Measurements from ENCODE around the gene ACSM6. TPM values are rescaled to one million over a fixed set of nuclear protein-coding genes. Genes with fewer than 3 reads are reported as not detected.

The ACSM6 gene
- total RNA-seq, 1 experiment from 2014 or later = not detected

GRCh38 chr10:95170790-95171189 lies 23.2 kb upstream of the ACSM6 start:
- ChIA-PET POLR2A (ENCODE audit: low non-redundant PET) (no interaction called here), CTCF (no interaction called here)
- BruUV-seq (replicated peaks) = no TSS peak
- no peaks in the 10 kb centered on the region for H3K36me3 ChIP-seq (ENCODE audit: insufficient read depth, low read length, poor library complexity, severe bottlenecking)
- H3K4me1 ChIP-seq (ENCODE audit: insufficient read depth, low read length, poor library complexity, severe bottlenecking) = no peaks in the 10 kb centered on the region
- no peaks in the 10 kb centered on the region for H3K9me3 ChIP-seq (ENCODE audit: low read depth, low read length, poor library complexity, severe bottlenecking)
- H3K27ac ChIP-seq (ENCODE audit: low read depth, low read length, poor library complexity, severe bottlenecking) = no peak overlapping the region
- DNase-seq (ENCODE audit: low spot score) = no peak
- H3K4me3 ChIP-seq (ENCODE audit: low read depth, low read length, poor library complexity, severe bottlenecking) = no peak overlapping the region
- H3K27me3 ChIP-seq (replicated peaks; ENCODE audit: insufficient read depth, low read depth, low read length, poor library complexity) = no peaks in the 10 kb centered on the region
- TF ChIP-seq EZH2 (IDR thresholded peaks at IDR 0.05; ENCODE audit: borderline replicate concordance, low read depth, low read length, poor library complexity, severe bottlenecking) = no peak
- no peak for TF ChIP-seq CTCF (conservative IDR thresholded peaks at IDR 0.05; ENCODE audit: low read depth, low read length)
- intact Hi-C loops (cut with micrococcal nuclease; ENCODE audit: unreplicated experiment) = no loop called here

GRCh38 chr10:95171336-95171735 lies 22.7 kb upstream of the ACSM6 start:
- no peak for TF ChIP-seq CTCF (conservative IDR thresholded peaks at IDR 0.05; ENCODE audit: low read depth, low read length)
- no peak for TF ChIP-seq EZH2 (IDR thresholded peaks at IDR 0.05; ENCODE audit: borderline replicate concordance, low read depth, low read length, poor library complexity, severe bottlenecking)
- no TSS peak for BruUV-seq (replicated peaks)
- no peaks in the 10 kb centered on the region for H3K36me3 ChIP-seq (ENCODE audit: insufficient read depth, low read length, poor library complexity, severe bottlenecking)
- H3K9me3 ChIP-seq (ENCODE audit: low read depth, low read length, poor library complexity, severe bottlenecking) = no peaks in the 10 kb centered on the region
- no peaks in the 10 kb centered on the region for H3K4me1 ChIP-seq (ENCODE audit: insufficient read depth, low read length, poor library complexity, severe bottlenecking)
- no peak overlapping the region for H3K27ac ChIP-seq (ENCODE audit: low read depth, low read length, poor library complexity, severe bottlenecking)
- H3K4me3 ChIP-seq (ENCODE audit: low read depth, low read length, poor library complexity, severe bottlenecking) = no peak overlapping the region
- ChIA-PET POLR2A (ENCODE audit: low non-redundant PET) (no interaction called here), CTCF (no interaction called here)
- intact Hi-C loops (cut with micrococcal nuclease; ENCODE audit: unreplicated experiment) = no loop called here
- no peaks in the 10 kb centered on the region for H3K27me3 ChIP-seq (replicated peaks; ENCODE audit: insufficient read depth, low read depth, low read length, poor library complexity)
- DNase-seq (ENCODE audit: low spot score) = no peak

DNA sequence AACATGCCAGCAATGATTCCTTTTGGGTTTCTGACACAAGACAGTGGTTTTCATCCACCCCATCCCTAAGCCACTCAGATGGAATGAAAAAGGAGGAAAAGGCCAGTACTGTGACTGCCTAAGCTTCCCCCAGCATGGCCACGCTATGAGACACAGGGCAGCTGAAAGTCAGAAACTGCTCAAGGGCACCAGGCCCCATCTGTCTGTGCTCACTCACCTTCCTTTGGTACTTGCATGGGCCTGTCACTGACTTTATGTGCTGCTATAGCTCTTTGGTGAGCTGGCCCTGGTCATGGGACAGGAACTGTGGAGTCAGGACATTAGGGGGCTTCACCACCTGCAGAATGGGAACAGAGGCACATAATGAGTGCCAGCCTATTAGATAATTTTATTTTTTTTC lies 21.2 kb upstream of the ACSM6 start:
- POLR2A ChIA-PET (ENCODE audit: low non-redundant PET) = no interaction called here

More for the DNA sequence above, 21.2 kb upstream of the ACSM6 start:
- no peaks in the 10 kb centered on the region for H3K4me1 ChIP-seq (ENCODE audit: insufficient read depth, low read length, poor library complexity, severe bottlenecking)
- no peak for TF ChIP-seq CTCF (conservative IDR thresholded peaks at IDR 0.05; ENCODE audit: low read depth, low read length)
- TF ChIP-seq EZH2 (IDR thresholded peaks at IDR 0.05; ENCODE audit: borderline replicate concordance, low read depth, low read length, poor library complexity, severe bottlenecking) = no peak
- H3K27ac ChIP-seq (ENCODE audit: low read depth, low read length, poor library complexity, severe bottlenecking) = no peak overlapping the region
- H3K27me3 ChIP-seq (replicated peaks; ENCODE audit: insufficient read depth, low read depth, low read length, poor library complexity) = no peaks in the 10 kb centered on the region
- CTCF ChIA-PET = no interaction called here
- no TSS peak for BruUV-seq (replicated peaks)
- no peaks in the 10 kb centered on the region for H3K9me3 ChIP-seq (ENCODE audit: low read depth, low read length, poor library complexity, severe bottlenecking)
- H3K4me3 ChIP-seq (ENCODE audit: low read depth, low read length, poor library complexity, severe bottlenecking) = no peak overlapping the region
- intact Hi-C loops (cut with micrococcal nuclease; ENCODE audit: unreplicated experiment) = no loop called here
- no peaks in the 10 kb centered on the region for H3K36me3 ChIP-seq (ENCODE audit: insufficient read depth, low read length, poor library complexity, severe bottlenecking)
- DNase-seq (ENCODE audit: low spot score) = no peak

Measured in A673 (cell line).